H1 (cell line): ENCODE measurements around the gene NPFFR1. TPM values are rescaled to one million over a fixed set of nuclear protein-coding genes. Genes with fewer than 3 reads are reported as not detected.

Experiments used
- CTCF ChIA-PET: fragments of 300-600 bp; sonication (Branson Sonifier 250); formaldehyde crosslinking; loops from one replicate; lab custom pipeline; 2021; ENCODE audit not compliant: partially characterized antibody; lab: Charles Lee
- POLR2A ChIA-PET: fragments of 300-600 bp; sonication (Branson Sonifier 250); formaldehyde crosslinking; loops from one replicate; lab custom pipeline; 2021; ENCODE audit warnings: inconsistent platforms; ENCODE audit not compliant: partially characterized antibody; lab: Charles Lee
- DNase-seq, 2 experiments: peaks; one replicate each; pipeline versions ENCODE4 v3.0.0 to v3.0.0-alpha.2; 2010 to 2022; ENCODE audit warnings: low spot score in 2 of 2, low read depth in 1 of 2, mixed read lengths in 1 of 2
- FAIRE-seq: peaks from 2 replicates; lab custom pipeline; 2011; peaks lifted over from hg19 to GRCh38; lab: Jason Lieb, UNC
- H2AFZ ChIP-seq: 2 replicates; pipeline ENCODE4 v1.8.1; 2012; ENCODE audit warnings: low read length, inconsistent platforms
- H2AK5ac ChIP-seq: 2 replicates; pipeline ENCODE4 v1.6.1; 2013; ENCODE audit warnings: low read depth, low read length
- H2BK120ac ChIP-seq: replicated peaks from 2 replicates; pipeline ENCODE3; 2013; ENCODE audit warnings: low read depth, low read length, inconsistent platforms
- H2BK12ac ChIP-seq: 2 replicates; pipeline ENCODE4 v1.6.1; 2013; ENCODE audit warnings: low read depth, low read length
- H2BK15ac ChIP-seq: 2 replicates; pipeline ENCODE4 v1.6.1; 2013; ENCODE audit warnings: low read length
- H2BK20ac ChIP-seq: 2 replicates; pipeline ENCODE4 v1.6.1; 2013; ENCODE audit warnings: low read length
- H2BK5ac ChIP-seq: 2 replicates; pipeline ENCODE4 v1.6.1; 2013; ENCODE audit warnings: low read depth, low read length
- H3K14ac ChIP-seq: 2 replicates; pipeline ENCODE4 v1.6.1; 2013; ENCODE audit warnings: inconsistent platforms; ENCODE audit not compliant: insufficient read length
- H3K18ac ChIP-seq: 2 replicates; pipeline ENCODE4 v1.6.1; 2013; ENCODE audit warnings: low read length; ENCODE audit errors: extremely low read depth
- H3K23ac ChIP-seq: 2 replicates; pipeline ENCODE4 v1.6.1; 2013; ENCODE audit warnings: inconsistent platforms; ENCODE audit not compliant: insufficient read length
- H3K23me2 ChIP-seq: 2 replicates; pipeline ENCODE4 v1.6.1; 2013; ENCODE audit warnings: low read depth, low read length
- H3K27ac ChIP-seq: 2 replicates; pipeline ENCODE4 v1.6.1; 2011; ENCODE audit warnings: low read depth, low read length, inconsistent platforms
- H3K27me3 ChIP-seq, 4 experiments: replicated peaks in 1 of 4; 1 replicate in 1 of 4; 2 replicates in 3 of 4; pipeline versions ENCODE4 v1.6.1 to v1.8.1; 2011 to 2013; ENCODE audit warnings: low read length in 3 of 4, mild to moderate bottlenecking in 3 of 4, inconsistent platforms in 2 of 4, mixed read lengths in 2 of 4, moderate library complexity in 1 of 4; ENCODE audit not compliant: control insufficient read depth in 3 of 4, insufficient read depth in 3 of 4; ENCODE audit errors: extremely low read depth in 1 of 4
- H3K36me3 ChIP-seq, 4 experiments: 2 replicates each; pipeline versions ENCODE4 v1.6.1 to v1.8.1; 2011 to 2013; ENCODE audit warnings: mild to moderate bottlenecking in 4 of 4, low read length in 3 of 4, moderate library complexity in 2 of 4, control low read depth in 1 of 4, inconsistent platforms in 1 of 4; ENCODE audit not compliant: insufficient read depth in 4 of 4, control insufficient read depth in 2 of 4
- H3K4ac ChIP-seq: replicated peaks from 2 replicates; pipeline ENCODE3; 2013; ENCODE audit warnings: low read length, low read depth, mixed read lengths, inconsistent platforms; ENCODE audit not compliant: insufficient read length
- H3K4me1 ChIP-seq, 4 experiments: replicated peaks in 1 of 4; 1 replicate in 1 of 4; 2 replicates in 3 of 4; pipeline versions ENCODE4 v1.6.1 to v1.8.1; 2011 to 2013; ENCODE audit warnings: low read length in 3 of 4, inconsistent platforms in 2 of 4, mixed read lengths in 1 of 4; ENCODE audit not compliant: insufficient read depth in 4 of 4, control insufficient read depth in 3 of 4
- H3K4me2 ChIP-seq, 2 experiments: 2 replicates each; pipeline versions ENCODE4 v1.6.1 to v1.8.1; 2011 to 2013; ENCODE audit warnings: low read depth in 2 of 2, low read length in 2 of 2, control low read depth in 1 of 2, inconsistent platforms in 1 of 2, mild to moderate bottlenecking in 1 of 2; ENCODE audit not compliant: insufficient read depth in 1 of 2
- H3K4me3 ChIP-seq, 4 experiments: fragments of 200-600, 300-600 bp in 1 of 4; sonication (generic), shearing (Covaris generic), sonication (Bioruptor Twin) in 1 of 4; 2 replicates each; pipeline versions ENCODE4 v1.5.1 to v1.8.1; 2011 to 2016; ENCODE audit warnings: low read length in 4 of 4, low read depth in 3 of 4, control low read depth in 2 of 4, inconsistent platforms in 2 of 4, mild to moderate bottlenecking in 2 of 4, mixed read lengths in 1 of 4, moderate library complexity in 1 of 4; ENCODE audit not compliant: insufficient read depth in 2 of 4; ENCODE audit errors: extremely low read depth in 1 of 4
- H3K56ac ChIP-seq: replicated peaks from 2 replicates; pipeline ENCODE3; 2013; ENCODE audit warnings: low read depth, mild to moderate bottlenecking, mixed read lengths, low read length, inconsistent platforms; ENCODE audit not compliant: insufficient read length
- H3K79me1 ChIP-seq: 2 replicates; pipeline ENCODE4 v1.6.1; 2013; ENCODE audit warnings: low read depth, low read length, control low read depth
- H3K79me2 ChIP-seq, 2 experiments: 2 replicates each; pipeline versions ENCODE4 v1.6.1 to v1.8.1; 2012 to 2013; ENCODE audit warnings: low read length in 2 of 2, mild to moderate bottlenecking in 2 of 2, inconsistent platforms in 1 of 2; ENCODE audit not compliant: insufficient read depth in 2 of 2, control insufficient read depth in 1 of 2
- H3K9ac ChIP-seq, 4 experiments: replicated peaks in 1 of 4; 1 replicate in 1 of 4; 2 replicates in 3 of 4; pipeline versions ENCODE4 v1.6.1 to v1.8.1; 2011 to 2013; ENCODE audit warnings: low read depth in 3 of 4, low read length in 3 of 4, control low read depth in 2 of 4, mild to moderate bottlenecking in 2 of 4, moderate library complexity in 2 of 4, inconsistent platforms in 1 of 4; ENCODE audit errors: extremely low read depth in 1 of 4
- H3K9me3 ChIP-seq, 2 experiments: 2 replicates each; pipeline versions ENCODE4 v1.6.1 to v1.8.1; 2012 to 2013; ENCODE audit warnings: mild to moderate bottlenecking in 2 of 2, moderate library complexity in 2 of 2, control low read depth in 1 of 2, inconsistent platforms in 1 of 2, low read depth in 1 of 2, low read length in 1 of 2, mixed read lengths in 1 of 2; ENCODE audit not compliant: insufficient read depth in 2 of 2
- H4K20me1 ChIP-seq, 2 experiments: replicated peaks in 1 of 2; 2 replicates each; pipeline versions ENCODE3 to v1.8.1; 2011 to 2013; ENCODE audit warnings: inconsistent platforms in 2 of 2, low read length in 2 of 2, mild to moderate bottlenecking in 1 of 2; ENCODE audit not compliant: insufficient read depth in 2 of 2, control insufficient read depth in 1 of 2
- H4K5ac ChIP-seq: 2 replicates; pipeline ENCODE4 v1.6.1; 2013; ENCODE audit warnings: low read length, low read depth, mixed read lengths, inconsistent platforms; ENCODE audit not compliant: insufficient read length
- H4K8ac ChIP-seq: 2 replicates; pipeline ENCODE4 v1.8.0; 2013; ENCODE audit warnings: mild to moderate bottlenecking, moderate library complexity, low read length, inconsistent platforms; ENCODE audit not compliant: insufficient read depth; ENCODE audit errors: extremely low read depth
- H4K91ac ChIP-seq: replicated peaks from 2 replicates; pipeline ENCODE3; 2013; ENCODE audit warnings: low read length, mixed read lengths, inconsistent platforms; ENCODE audit not compliant: insufficient read length
- HDAC6 ChIP-seq: IDR thresholded peaks from one replicate; pipeline ENCODE4 v1.7.1; 2012; ENCODE audit warnings: low read depth, mild to moderate bottlenecking, inconsistent platforms, low read length, moderate library complexity
- KDM1A ChIP-seq: fragments of 200-600, 300-600 bp; sonication (generic); IDR thresholded peaks from 2 replicates; pipeline ENCODE4 v1.7.1; 2016; ENCODE audit warnings: mild to moderate bottlenecking, low read length, borderline replicate concordance
- MAFK ChIP-seq: IDR thresholded peaks from 2 replicates; pipeline ENCODE4 v1.6.1; 2012; ENCODE audit warnings: low read depth, mild to moderate bottlenecking, improper control_type of control experiment, low read length
- NANOG ChIP-seq: IDR thresholded peaks from 2 replicates; pipeline ENCODE4 v1.6.1; 2011; ENCODE audit warnings: low read length, low read depth, mild to moderate bottlenecking, inconsistent platforms; ENCODE audit not compliant: insufficient read depth, poor library complexity, severe bottlenecking
- SAP30 ChIP-seq: fragments of 300-600 bp; sonication (generic); IDR thresholded peaks from 2 replicates; pipeline ENCODE4 v1.7.1; 2012; ENCODE audit warnings: low read length, moderate library complexity, mild to moderate bottlenecking, inconsistent platforms; ENCODE audit not compliant: insufficient read depth, insufficient replicate concordance
- SIN3A ChIP-seq, 2 experiments: IDR thresholded peaks in 1 of 2; conservative IDR thresholded peaks in 1 of 2; 2 replicates each; pipeline ENCODE4 v1.6.1; 2011 to 2012; ENCODE audit warnings: low read length in 2 of 2, improper control_type of control experiment in 1 of 2, low read depth in 1 of 2, mild to moderate bottlenecking in 1 of 2
- SIRT6 ChIP-seq: IDR thresholded peaks from one replicate; pipeline ENCODE4 v1.7.1; 2012; ENCODE audit warnings: low read length, inconsistent platforms
- SUZ12 ChIP-seq: fragments of 200-600 bp; sonication (generic); IDR thresholded peaks from 2 replicates; pipeline ENCODE4 v1.6.1; 2012; ENCODE audit warnings: mild to moderate bottlenecking, inconsistent platforms, low read length, moderate library complexity, mixed read lengths
- TAF1 ChIP-seq: IDR thresholded peaks from 2 replicates; pipeline ENCODE4 v1.6.1; 2011; ENCODE audit warnings: mild to moderate bottlenecking, low read depth, low read length
- TBP ChIP-seq: IDR thresholded peaks from 2 replicates; pipeline ENCODE4 v1.6.1; 2011; ENCODE audit warnings: low read depth, low read length, improper control_type of control experiment
- TEAD4 ChIP-seq: IDR thresholded peaks from 2 replicates; pipeline ENCODE4 v1.6.1; 2012; ENCODE audit warnings: low read depth, low read length, inconsistent platforms, mixed read lengths
- YY1 ChIP-seq: IDR thresholded peaks from 2 replicates; pipeline ENCODE4 v1.6.1; 2011; ENCODE audit warnings: low read depth, mild to moderate bottlenecking, low read length
- ZNF274 ChIP-seq: IDR thresholded peaks from 2 replicates; pipeline ENCODE4 v1.7.0; 2012; ENCODE audit warnings: low read length, borderline replicate concordance; ENCODE audit errors: extremely low read depth
- WGBS, 2 experiments: shearing (Covaris generic) in 1 of 2; methylation state at CpG; one replicate each; pipeline versions ENCODE4 v1.1.6 to v1.1.7; 2013 to 2015; ENCODE audit warnings: low lambda C conversion rate in 2 of 2, mixed read lengths in 2 of 2, inconsistent platforms in 1 of 2, low coverage in 1 of 2, missing lambda C conversion rate in 1 of 2; ENCODE audit not compliant: insufficient replicate concordance in 2 of 2, insufficient coverage in 1 of 2, insufficient read length in 1 of 2; ENCODE audit errors: extremely low coverage in 1 of 2, missing lambda C conversion rate in 1 of 2; 5-methylcytosine and 5-hydroxymethylcytosine counted together
- polyA plus RNA-seq, 7 experiments: library from polyadenylated mRNA; depleted of rRNA in 3 of 7; stranded (reverse) in 5 of 7; unstranded in 2 of 7; fragments of >200 nt in 5 of 7; fragments of 200-250 nt in 2 of 7; gene quantifications; 1 replicate in 5 of 7; 2 replicates in 1 of 7; 4 replicates in 1 of 7; pipeline versions ENCODE4 v1.2.1 to v1.2.3, GENCODE V29; 2011 to 2013; ENCODE audit warnings: missing spikeins in 2 of 7, mixed read lengths in 2 of 7
- total RNA-seq: library from RNA; stranded (reverse); fragmentation: NEBNext Ultra II Directional; extraction: Animal tissue kit (Norgen Biotek cat#: 25700); gene quantifications from 2 replicates; pipeline ENCODE4 v1.2.1, GENCODE V29; 2021
- TF ChIP-seq, protein P1 (sequence below): IDR thresholded peaks from 2 replicates; pipeline ENCODE4 v1.6.1; 2012; ENCODE audit warnings: inconsistent platforms

The NPFFR1 gene
- total and polyA plus RNA-seq, 2 of the 8 experiments (the other 6 are each of a cell fraction or from before 2014, with no cell fraction given) = 0.02 to 0.06 TPM

DNA sequence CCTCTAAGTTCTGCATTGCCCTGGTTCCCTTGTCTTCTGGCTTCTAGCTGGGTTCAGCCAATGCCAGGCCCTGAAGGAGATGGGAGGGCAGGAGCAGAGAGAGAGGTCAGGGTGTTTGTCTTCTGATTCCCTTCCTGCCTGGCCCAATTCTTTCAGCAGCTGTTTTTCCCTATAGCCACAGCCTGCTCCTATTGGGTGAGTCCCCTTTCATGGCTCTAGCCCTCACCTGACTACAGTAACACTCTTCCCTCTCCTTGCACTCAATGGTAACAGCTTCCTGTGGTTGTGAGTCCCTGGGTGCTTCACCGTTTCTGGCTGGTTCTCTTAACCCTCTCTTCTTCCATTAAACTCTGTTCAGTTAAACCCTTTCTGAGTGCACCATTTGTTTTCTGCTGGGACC, 17.1 kb downstream of the NPFFR1 start:
- no peak overlapping the region for H2BK12ac ChIP-seq
- no peaks in the 10 kb centered on the region for H3K23me2 ChIP-seq
- no peak overlapping the region for H3K4me3 ChIP-seq
- TF ChIP-seq NANOG (no peak), YY1 (no peak), TEAD4 (no peak), MAFK (no peak), SUZ12 (no peak), SAP30 (no peak), TBP (no peak), SIN3A (conservative IDR thresholded peaks at IDR 0.05 in 1 of 2, IDR thresholded peaks at IDR 0.05 in 1 of 2; ENCODE audit: low read depth in 1 of 2, low read length in 2 of 2) (no peak), TAF1 (no peak), HDAC6 (no peak), ZNF274 (no peak), KDM1A (no peak), SIRT6 (no peak)
- TF ChIP-seq, protein P1, sequence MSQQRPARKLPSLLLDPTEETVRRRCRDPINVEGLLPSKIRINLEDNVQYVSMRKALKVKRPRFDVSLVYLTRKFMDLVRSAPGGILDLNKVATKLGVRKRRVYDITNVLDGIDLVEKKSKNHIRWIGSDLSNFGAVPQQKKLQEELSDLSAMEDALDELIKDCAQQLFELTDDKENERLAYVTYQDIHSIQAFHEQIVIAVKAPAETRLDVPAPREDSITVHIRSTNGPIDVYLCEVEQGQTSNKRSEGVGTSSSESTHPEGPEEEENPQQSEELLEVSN = no peak
- H4K91ac ChIP-seq = no peak overlapping the region
- no peak for DNase-seq
- H3K4me2 ChIP-seq = no peak overlapping the region
- no peak overlapping the region for H3K18ac ChIP-seq
- no peaks in the 10 kb centered on the region for H3K4me1 ChIP-seq
- no peak overlapping the region for H3K56ac ChIP-seq
- no peaks in the 10 kb centered on the region for H3K79me1 ChIP-seq
- 100% methylated on average over 1 of the region's 1 CpG; no CpG with 5 or more reads in 1 of the 2 experiments for WGBS, 2 experiments
- H3K9ac ChIP-seq = no peak overlapping the region
- no peaks in the 10 kb centered on the region for H4K20me1 ChIP-seq
- ChIA-PET CTCF (interaction anchor here (0.6 to 17.4 kb wide), 25 partner anchors 11 to 479 kb away, joined by 3 to 329 read pairs (median 5); partner anchors contain the start of gene NPFFR1), POLR2A (interaction anchor here (1.9 kb wide), 1 partner anchor 120 kb away, joined by 7 read pairs; the partner anchor contains the start of gene TYSND1)
- no peaks in the 10 kb centered on the region for H3K36me3 ChIP-seq
- no peak for FAIRE-seq
- H3K23ac ChIP-seq = no peak overlapping the region
- H2AK5ac ChIP-seq = no peak overlapping the region
- H3K27me3 ChIP-seq = no peaks in the 10 kb centered on the region
- no peak overlapping the region for H2BK5ac ChIP-seq
- no peak overlapping the region for H2BK120ac ChIP-seq
- no peaks in the 10 kb centered on the region for H3K79me2 ChIP-seq
- no peak overlapping the region for H3K14ac ChIP-seq
- no peak overlapping the region for H2BK20ac ChIP-seq
- H2AFZ ChIP-seq = no peak overlapping the region
- no peak overlapping the region for H2BK15ac ChIP-seq
- H4K5ac ChIP-seq = no peak overlapping the region
- 0 out of 4 replicates have a peak, but pooled peaks cover 0 to 3% of the 10 kb centered on the region in 2 experiments for H3K9me3 ChIP-seq
- H3K27ac ChIP-seq = no peak overlapping the region
- no peak overlapping the region for H4K8ac ChIP-seq
- H3K4ac ChIP-seq = no peak overlapping the region
